ENCODE data around the gene PDLIM5.

The PDLIM5 gene

DNA sequence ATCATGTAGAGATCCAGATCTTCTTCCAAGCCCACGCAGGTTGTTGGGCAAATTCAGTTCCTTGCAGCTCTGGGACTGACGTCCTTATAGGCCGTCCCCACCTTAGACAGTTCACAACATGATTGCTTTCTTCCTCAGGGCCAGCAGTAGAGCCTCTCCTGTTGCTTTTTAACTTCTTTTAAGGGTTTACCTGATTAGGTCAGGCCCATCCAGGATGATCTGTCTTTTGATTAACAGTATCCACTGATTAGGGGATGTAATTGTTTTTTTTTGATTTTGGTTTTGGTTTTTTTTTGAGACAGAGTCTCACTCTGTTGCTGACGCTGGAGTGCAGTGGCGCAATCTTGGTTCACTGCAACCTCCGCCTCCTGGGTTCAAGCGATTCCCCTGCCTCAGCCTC, 197.0 kb downstream of the PDLIM5 start:
- H3K4me3 ChIP-seq: no peak overlapping the region
- H3K27ac ChIP-seq: no peak overlapping the region
- DNase-seq (ENCODE audit: low spot score): no peak
- no peak for TF ChIP-seq CTCF (IDR thresholded peaks at IDR 0.05)

GRCh38 chr4:94649381-94650133, 197.8 kb downstream of the PDLIM5 start:
- no peak for DNase-seq (ENCODE audit: low spot score)
- no peak overlapping the region for H3K27ac ChIP-seq
- no peak for TF ChIP-seq CTCF (IDR thresholded peaks at IDR 0.05)
- no peak overlapping the region for H3K4me3 ChIP-seq

- no peak for DNase-seq (ENCODE audit: low spot score)
- no peak overlapping the region for H3K4me3 ChIP-seq
- H3K27ac ChIP-seq: no peak overlapping the region
- no peak for TF ChIP-seq CTCF (IDR thresholded peaks at IDR 0.05)
These were observed 198.4 kb downstream of the PDLIM5 start for GRCh38 chr4:94650134-94650495.

GRCh38 chr4:94650690-94651089, 198.9 kb downstream of the PDLIM5 start:
- H3K27ac ChIP-seq: no peak overlapping the region
- no peak for TF ChIP-seq CTCF (IDR thresholded peaks at IDR 0.05)
- no peak for DNase-seq (ENCODE audit: low spot score)
- no peak overlapping the region for H3K4me3 ChIP-seq

DNA sequence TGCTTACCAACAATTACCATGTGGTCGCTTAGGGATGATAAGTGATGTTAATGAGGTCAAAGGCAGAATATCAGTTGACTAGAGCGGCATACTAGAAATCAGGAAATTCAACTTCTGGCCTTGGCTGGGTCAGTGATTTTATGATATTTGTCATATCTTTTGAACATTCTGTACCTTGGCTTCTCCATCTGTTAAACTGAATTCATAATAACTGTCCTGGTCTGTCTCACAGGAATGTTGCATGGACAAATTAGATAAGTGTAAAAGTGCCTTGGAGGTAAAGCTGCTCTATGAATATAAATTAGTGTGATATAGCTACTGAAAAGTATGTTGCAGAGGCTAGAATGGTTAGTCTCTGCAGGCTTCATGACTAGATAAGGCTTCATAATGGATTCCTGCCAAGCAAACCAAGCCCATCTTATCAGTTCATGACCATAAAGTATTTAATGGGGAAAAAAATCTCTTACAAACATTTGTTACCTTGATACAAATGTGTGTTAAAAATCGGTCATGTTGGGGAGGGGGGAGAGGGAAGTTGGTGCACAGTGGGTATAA, 201.4 kb downstream of the PDLIM5 start:
- Histone ChIP-seq H3K27ac (peak overlapping the region in 1 of 2 donors; percentile 15), H3K4me3 (no peak overlapping the region)
- DNase-seq (ENCODE audit: low spot score): no peak
- TF ChIP-seq CTCF (IDR thresholded peaks at IDR 0.05): no peak

DNA sequence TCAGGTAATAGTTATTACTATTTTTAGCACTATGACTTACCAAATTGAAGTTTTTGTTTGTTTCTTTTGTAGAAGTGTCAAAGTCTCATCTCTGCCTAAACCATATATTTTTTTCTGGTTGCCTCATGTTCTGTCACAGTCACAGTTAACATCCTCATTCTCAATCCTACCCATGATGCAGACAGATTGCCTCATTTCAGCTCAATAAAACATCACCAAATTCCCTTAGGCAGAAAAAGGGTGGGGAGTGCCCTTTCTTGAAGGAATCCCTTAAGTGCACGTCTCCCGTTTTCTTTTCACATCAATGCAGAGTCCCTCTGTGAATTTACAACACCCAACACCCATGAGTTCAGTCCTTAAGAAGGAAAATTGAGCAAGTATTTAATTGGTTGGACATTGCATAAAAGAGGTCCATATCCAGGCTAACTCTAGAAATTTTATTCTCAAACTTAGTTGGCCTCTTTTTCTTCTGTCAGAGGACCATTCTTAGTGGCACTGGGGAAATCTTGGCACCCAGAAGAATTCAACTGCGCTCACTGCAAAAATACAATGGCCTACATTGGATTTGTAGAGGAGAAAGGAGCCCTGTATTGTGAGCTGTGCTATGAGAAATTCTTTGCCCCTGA, 202.4 kb downstream of the PDLIM5 start:
- no peak for TF ChIP-seq CTCF (IDR thresholded peaks at IDR 0.05)

DNA sequence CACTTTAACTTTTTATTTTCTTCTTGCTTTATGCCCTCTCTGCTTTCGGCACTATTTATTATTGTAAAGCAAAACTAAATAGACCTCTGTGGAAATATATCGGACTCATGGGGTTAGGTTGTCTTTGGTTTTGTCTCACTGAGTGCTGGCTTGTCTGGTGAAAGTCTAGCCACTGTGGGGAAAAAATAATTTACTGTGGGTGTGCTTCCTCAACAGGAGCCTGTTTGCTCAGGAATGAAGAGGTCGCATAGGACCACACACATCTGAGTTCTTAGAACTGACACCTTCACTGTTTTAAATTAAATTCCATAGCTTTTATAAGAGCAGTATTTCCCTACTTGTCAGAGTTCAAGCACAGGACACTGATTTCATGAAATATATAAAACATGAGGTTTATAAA, 203.0 kb downstream of the PDLIM5 start:
- H3K4me3 ChIP-seq: no peak overlapping the region
- TF ChIP-seq CTCF (IDR thresholded peaks at IDR 0.05): no peak
- no peak for DNase-seq (ENCODE audit: low spot score)
- H3K27ac ChIP-seq: no peak overlapping the region

More for the DNA sequence above, 202.4 kb downstream of the PDLIM5 start:
- DNase-seq (ENCODE audit: low spot score): no peak
- H3K27ac ChIP-seq: no peak overlapping the region
- no peak overlapping the region for H3K4me3 ChIP-seq

Measured in coronary artery (tissue), 2 donors.